NK-92 treated with Interleukin-12 subunit alpha and Interleukin-12 subunit beta, amount 100 ng/mL, for 24 hours (cell line): ENCODE measurements around the gene FBXL2.
"Not testable (repeated sequence)": the region's sequence is repeated elsewhere in the genome, so short reads cannot be mapped to it uniquely, and the experiment has no call there.

Experiments
- DNase-seq: peaks from one replicate; lab custom pipeline; 2025; lab: John Stamatoyannopoulos, UW

Gene FBXL2

DNA sequence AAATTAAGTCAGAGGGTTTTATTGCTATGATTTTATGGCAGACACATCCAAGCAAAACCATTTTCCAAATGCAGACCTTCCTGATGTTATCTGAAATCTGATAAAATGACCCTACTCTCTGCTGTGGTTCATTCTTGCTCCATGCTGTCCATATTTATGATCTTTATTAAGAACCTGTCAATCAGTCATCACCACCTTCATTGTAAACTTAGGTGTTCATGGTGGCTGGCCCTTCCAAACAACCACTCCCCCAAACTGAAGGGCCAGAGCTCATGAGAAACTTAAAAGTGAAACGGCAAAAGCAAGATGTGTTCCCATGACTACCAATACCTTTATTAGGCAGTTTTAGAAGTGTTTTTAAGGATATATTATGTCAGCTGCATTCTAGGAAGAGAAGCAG, 109.4 kb downstream of the FBXL2 start:
- DNase-seq, result no peak

DNA sequence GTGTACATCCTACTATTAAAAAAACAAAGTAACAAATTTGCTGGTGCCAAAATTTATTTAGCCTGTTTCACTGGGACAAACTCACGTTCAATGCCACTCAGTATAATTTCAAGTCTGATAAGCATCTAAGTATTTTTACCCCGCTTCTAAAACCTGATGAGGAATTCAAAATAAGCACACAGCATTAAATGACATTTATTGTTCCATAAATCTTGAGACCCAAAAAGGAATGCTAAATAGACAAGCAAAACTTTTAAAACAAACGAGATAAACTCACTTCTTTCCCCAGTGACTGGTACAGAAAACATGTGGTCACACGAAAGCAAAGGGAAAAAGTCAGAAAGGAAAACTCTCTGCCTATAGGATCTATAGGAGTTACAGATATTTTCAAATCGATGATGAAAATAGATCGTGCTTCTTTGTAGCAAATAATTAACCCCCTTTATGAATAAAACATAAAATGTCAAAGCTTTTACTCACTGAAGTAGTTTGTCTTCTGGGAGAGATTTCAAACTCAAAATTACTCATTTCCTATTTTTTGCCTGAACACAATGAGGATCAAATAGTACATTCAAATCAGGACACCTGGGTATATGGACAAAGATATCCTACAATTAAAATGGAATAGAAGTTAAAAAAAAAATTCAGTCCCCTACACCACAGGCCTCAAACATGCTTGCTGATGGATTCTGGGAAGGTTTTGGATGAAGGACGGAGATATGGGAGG, 111.3 kb downstream of the FBXL2 start:
- no peak for DNase-seq

DNA sequence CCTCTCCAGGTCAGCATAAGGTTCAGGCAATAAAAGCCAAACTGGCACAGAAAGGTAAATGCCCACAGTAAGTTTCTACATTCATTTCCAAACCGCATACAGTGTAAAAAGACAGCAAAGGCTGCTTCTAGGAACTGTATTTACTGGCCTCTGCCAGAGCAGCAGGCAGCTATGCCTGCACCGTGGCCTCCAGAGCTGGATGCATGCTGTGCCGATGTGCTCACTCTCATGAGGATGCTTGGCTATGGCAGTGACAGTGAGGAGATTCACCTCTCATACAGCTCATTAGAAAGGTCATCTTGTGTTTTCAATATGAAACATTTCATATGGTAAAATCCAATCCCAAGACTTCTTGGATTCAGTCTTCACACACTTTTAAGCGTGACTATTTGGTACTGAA, 112.7 kb downstream of the FBXL2 start:
- DNase-seq, result no peak

DNA sequence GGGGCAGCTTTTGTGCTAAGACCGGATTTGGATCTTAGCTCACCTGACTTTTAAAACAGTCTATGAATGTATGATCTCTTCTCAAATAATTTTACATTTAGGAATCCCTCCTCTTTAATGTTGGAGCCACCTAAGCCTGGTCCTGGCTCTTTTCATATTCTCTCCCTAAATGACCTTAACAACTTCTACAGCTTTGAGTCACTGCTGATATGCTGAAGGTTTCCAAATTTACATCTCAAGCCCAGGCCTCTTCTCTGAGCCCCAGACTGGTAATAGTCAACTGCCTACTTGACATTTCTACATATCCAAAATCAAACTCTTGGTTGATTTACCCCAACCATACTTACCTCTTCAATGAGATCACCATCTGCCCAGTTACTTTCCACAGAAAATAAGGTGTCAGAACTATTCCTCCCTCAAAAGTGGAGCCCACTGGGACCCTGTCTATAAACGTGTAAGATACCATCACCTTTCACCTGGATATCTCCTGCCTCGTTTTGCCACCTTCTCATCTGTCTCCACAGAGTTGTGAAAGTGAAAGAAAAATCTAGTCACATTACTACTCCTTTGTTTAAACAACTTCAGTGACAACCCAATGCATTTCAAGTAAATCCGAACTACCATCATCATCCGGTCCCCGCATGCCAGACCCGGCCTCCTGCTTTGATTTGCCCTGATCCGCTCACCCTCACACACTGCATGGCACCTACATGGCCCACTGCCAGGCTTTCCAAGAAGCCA, 114.2 kb downstream of the FBXL2 start:
- DNase-seq, result no peak

DNA sequence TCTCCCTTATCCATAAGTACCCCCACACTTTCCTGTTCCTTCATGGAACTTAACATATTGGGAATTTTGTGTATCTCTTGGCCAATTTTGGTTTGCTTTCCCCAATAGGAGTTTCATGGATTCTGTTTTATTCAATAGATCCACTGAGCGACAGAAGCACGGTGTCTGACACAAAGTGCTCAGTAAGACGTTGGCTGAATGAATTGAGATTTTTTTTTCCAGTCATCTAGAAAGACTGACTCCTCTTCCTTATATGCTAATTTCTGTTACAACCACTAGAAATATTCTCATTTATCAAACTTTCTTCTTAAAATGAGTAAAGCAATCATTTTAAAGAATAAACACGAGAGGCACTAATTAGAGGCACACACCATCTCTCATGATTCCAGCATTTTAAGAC, 114.9 kb downstream of the FBXL2 start:
- DNase-seq, result no peak

DNA sequence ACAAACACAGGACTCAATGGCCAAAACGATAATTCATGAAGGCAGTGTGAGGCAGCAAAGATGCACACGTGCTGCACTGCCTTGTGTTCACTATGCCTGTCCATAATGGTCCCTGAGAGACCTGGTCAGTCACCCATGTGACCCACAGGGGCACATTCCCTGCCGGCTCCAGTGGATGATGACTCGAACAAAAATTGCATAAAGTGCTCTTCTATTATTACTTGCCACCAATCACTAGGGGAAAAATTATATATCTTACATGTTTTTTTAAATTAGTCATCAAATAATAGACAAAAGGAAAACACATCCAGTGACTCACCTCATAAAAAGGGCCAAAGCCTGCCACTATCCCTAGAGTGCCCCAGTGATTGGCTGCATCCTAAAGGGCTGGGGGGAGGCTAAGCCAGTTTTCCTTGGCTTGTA, 115.5 kb downstream of the FBXL2 start:
- DNase-seq, result no peak

DNA sequence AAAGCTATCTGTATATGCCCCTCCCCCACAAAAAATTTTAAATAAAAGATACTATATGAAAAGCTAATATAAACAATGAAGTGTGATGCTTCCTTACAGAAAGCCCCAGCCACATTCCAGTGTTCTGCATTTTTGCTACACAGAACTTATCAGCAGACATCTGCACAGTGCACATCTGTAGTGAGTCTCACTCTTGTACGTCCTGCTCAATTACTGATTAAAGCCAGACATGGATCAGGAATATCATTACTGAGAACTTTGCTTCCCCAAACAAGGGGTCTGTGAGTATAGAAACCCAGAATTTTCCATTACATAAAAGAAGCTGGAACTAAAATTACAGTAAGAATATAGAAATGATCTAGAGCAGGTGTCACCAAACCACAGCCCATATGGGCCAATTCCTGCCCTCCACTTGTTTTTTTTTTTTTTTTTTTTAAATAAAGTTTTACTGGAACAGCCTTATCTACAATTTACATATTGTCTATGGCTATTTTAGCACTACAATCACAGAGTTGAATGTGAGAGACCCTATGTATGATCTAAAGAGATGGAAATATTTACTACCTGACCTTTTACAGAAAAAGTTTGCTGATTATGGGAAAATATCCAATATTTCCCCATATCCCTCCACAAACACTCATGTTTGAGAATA, 117.3 kb downstream of the FBXL2 start:
- DNase-seq, result no peak

DNA sequence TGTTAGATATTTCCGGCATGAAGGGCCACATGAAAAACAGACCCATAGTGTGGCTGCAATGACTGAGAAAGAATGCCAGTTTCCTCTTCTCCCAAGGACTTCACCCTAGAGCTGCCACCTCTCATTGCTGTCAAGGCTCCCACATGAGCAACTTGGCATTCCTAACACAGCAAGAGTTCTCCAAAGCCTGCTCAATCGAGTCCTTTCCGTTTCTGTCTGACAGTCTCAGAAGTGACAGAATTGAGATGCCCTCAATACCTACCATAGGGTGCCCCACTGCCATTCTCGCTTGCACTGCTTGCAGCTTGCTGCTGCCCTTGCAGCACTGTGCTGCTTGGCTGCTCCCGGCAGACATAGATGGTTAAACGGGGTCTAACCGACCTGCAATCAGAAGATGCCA, 118.7 kb downstream of the FBXL2 start:
- DNase-seq, result no peak

DNA sequence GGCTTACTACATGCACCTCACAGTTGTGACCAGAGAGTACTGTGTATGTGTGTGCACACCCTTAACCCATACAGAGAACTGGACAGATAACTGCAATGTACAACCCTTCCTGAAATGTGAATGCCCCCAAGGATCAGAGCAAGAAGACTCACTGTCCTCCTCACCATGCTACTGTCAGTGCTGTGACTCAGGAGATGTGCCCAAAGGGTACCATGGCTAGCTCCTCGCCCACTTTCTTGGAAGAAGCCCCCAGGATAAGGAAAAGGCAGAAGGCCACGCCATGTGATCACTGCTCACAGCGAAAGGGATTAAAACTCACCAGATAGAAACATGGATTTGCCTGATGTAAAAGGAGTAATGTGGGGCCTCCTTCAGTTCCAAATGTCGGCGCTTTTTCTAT, 121.2 kb downstream of the FBXL2 start:
- no peak for DNase-seq

DNA sequence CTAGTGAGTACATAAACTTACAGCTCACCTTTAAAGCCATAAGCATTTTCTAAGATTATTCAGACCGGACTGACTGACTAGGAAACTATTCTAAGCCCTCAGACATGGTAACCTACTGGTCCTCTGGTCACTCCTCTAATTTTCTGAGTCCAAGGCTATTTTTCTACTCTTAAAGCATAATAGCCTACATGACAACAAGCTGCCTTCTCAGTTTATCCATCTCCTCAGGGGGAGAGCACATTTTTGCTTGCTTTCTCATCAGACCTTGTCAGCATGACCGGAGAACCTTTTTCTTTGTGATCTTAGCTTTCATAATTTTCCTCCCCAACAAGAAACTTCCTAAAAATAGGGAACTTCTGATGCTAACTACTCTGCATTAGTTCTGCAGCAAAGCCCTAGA, 124.5 kb downstream of the FBXL2 start:
- DNase-seq, result no peak

DNA sequence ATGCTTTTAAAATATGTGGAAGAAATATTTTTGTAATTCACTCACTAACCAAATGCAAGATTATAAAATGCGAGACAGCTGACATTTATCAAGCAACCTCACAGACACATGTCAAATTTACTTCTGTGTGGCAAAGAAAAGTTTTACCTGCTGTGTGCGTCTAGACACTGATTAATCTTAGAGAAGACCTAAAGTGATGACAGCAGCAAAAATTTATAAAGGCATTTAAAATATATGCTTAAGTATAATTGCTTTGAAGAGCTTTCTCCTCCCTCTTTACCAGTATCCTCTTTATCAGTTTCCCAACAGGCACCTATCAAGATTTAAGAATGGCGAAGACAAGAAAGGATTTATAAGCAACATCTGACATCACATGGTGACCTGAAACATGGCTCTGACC, 125.7 kb downstream of the FBXL2 start:
- DNase-seq, result no peak

DNA sequence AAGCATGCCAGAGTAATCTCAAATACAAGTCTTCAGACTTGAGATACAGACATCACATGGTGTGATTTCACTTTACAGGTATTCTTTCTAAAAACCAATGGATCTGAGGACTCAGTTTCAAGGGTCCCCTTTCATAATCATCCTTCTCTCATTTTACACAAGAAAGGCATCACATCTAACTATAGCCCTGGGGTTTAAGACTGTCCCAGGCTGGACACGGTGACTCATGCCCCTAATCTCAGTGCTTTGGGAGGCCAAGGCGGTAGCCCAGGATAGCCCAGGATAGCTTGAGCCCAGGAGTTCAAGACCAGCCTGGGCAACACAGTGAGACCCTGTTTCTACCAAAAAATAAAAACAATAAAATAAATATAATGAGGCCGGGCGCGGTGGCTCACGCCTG, 126.5 kb downstream of the FBXL2 start:
- DNase-seq, result no peak

DNA sequence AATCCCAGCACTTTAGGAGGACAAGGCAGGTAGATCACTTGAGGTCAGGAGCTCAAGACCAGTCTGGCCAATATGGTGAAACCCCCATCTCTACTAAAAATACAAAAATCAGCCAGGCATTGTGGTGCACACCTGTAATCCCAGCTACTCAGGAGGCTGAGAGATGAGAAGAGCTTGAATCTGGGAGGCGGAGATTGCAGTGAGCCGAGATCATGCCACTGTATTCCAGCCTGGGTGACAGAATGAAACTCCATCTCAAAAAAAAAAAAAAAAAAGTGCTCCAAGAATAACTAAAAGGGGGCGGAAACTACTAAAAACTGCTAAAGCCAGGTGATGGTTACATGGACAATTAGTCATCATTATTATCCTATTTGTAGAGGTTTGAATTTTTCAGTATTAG, 133.6 kb downstream of the FBXL2 start:
- not testable (repeated sequence) for DNase-seq

DNA sequence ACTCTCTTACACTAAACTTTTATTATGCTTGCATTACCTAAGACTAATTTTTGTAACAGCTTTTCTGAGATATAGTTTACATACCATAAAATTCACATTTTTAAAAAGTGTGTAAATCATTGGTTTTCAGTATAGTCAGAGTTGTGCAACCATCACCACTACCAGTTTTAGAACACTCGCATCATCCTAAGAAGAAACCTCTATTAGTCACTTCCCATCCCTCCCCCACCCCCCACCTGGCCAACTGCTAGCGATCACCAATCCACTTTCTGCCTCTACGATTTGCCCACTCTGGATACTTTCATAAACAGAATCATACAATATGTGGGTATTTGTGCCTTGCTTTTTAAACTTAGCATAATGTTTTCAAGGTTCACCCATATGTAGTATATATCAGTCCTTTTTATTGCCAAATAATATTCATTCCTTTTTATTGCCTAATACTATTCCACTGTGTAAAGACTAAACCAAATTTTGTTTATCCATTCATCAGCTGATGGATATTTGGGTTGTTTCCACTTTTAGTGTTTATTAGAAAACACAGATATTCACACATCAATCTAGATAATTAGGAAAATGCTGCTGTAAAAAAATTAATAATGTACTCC, 139.9 kb downstream of the FBXL2 start:
- DNase-seq, result peak; percentile 5

DNA sequence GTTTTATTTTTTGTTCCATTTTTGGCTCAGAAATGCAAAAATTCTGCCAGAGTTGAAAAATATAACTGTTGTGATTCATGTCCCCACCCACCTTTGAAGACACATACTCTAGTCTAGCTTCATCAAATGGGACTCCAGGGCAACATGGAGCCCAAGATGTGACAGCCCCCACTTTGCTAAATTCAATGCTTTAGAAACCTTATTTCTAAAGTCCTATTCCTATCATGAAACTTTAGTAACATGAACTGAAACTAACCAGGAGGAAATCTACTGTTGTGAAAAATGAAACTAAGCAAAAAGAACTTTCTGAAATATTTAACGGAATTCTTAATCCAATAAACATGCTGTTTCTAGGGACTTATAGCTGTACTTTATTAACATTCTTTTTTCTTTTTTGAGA, 142.7 kb downstream of the FBXL2 start:
- no peak for DNase-seq

DNA sequence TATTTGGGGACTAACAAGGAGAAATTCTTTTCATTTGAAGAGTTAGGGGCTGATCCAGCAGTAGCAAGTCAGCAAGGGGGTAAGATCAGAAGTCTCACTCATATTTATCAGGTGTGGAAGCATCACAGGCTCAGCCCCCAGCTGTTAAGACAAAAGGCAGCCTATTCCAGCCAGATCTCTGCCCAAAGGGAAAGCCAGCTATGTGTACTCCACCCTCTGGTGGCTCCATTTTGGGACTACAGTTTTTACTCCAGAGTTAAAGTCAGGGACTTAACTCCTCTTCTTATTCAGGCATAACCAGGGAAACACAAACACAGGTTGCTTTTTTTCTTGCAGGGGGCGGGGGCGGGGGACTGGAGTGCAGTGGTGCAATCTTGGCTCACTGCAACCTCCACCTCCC, 143.7 kb downstream of the FBXL2 start:
- no peak for DNase-seq

DNA sequence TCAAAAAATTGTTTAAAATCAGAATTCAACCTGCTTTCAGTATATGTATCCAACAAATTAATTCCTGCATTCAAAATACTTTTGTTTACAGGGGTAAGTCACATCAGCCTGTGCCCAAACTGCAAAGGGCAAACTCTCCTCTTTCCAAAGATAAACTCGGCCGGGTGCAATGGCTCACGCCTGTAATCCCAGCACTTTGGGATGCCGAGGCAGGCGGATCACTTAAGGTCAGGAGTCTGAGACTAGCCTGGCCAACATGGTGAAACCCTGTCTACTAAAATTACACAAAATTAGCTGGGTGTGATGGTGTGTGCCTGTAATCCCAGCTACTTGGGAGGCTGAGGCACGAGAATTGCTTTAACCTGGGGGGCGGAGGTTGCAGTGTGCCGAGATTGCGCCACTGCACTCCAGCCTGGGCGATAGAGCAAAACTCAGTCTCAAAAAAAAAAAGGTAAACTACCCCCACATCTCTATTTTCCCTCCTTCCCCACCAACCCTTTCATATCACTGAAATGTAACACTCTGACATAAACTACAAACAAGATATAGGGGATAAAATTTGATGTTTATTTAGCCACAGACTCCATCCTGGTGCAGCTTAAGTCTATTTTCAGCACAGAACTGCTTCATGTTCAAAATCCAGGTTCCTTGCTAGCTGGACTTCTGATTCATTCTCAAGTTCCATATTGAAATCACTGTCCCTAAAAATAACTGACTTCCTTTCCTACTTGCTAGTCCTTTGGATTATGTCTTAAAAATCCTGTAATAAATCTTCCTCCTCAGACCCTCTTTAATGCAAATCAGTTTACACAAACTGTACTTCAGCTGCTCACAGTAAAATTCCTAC, 147.6 kb downstream of the FBXL2 start:
- no peak for DNase-seq

DNA sequence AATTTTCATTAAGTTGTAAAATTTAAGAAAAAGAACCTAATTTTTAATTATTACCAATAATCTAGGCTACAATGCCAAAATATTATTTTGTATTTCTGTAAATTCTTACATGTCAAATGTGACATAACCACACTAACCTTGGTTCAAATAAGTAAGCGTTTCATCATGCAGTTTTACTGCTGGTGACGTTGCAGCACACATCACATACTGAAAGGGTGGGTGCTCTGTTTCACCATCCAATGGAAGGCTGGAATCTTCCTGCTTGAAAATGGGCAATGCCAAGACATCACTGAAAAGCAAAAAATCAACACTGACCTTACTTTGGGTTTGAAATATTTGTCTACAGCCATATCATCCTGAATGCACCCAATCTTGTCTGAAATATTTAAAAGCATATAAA, 148.2 kb downstream of the FBXL2 start:
- no peak for DNase-seq

DNA sequence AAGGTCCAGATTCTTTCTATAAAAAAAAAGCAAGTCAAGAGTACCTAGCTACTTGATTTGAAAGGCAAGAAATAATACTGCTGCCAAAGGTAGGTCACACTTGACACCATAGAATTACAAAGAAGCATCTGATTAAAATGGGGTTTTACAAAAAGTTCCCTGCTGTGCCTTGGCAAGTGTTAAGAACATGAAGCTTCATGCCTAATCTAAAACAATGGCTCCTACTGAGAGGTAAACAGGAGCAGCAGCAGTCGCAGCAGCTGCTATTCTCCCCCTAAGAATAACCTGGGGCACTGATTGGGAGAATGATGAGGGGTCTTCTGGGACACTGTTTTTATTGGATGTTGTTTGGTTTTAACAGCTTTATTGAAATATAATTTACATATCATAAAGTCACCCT, 148.8 kb downstream of the FBXL2 start:
- no peak for DNase-seq

DNA sequence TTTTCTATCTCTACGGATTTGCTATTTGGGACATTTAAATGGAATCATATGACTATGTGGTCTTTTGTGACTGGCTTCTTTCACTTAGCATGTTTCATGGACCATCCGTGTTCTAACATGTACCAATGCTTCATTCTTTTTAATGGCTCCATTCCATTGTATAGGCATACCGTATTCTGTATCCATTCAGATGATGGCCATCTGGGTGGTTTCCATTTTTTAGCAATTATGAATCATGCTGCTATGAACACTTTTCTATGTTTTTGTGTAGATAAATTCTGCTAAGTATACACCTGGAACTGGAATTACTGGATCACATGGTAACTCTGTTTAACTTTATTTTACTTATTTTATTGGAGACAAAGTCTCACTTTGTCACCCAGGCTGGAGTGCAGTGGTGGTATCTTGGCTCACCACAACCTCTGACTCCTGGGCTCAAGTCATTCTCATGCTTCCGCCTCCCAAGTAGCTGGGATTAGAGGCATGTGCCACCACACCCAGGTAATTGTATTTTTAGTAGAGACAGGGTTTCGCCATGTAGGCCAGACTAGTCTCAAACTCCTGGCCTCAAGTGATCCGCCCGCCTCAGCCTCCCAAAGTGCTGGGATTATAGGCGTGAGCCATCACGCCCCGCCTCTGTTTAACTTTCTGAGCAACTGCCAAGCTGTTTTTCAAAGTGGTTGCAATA, 149.5 kb downstream of the FBXL2 start:
- DNase-seq, result no peak

DNA sequence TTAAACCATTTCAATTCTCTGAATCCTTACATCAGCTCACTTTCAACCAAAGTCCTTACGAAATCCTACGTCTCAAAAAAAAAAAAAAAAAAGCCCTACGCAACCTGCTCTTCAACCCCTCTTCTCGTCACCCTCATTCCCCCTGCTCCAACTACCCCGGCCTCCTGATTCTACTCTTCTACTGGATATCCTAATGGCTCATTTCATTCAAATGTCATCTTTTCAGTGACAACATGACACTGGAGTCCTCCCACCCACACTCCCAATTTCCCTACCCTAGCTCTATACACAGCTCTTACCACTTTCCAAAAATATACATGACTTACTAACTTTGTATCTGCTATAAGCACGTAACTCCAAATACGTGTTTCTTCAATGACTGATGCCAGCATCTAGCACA, 151.5 kb downstream of the FBXL2 start:
- no peak for DNase-seq
